HG03095 (cell line): ENCODE results near the gene MORN4.
"Not testable (repeated sequence)": the region's sequence is repeated elsewhere in the genome, so short reads cannot be mapped to it uniquely, and the experiment has no call there.

Experiments used
- ATAC-seq: cut with Tn5 transposase; IDR thresholded peaks from one replicate; pipeline ENCODE4 v1.9.1; 2021; ENCODE audit warnings: moderate library complexity; ENCODE audit not compliant: unreplicated experiment

MORN4 gene

DNA sequence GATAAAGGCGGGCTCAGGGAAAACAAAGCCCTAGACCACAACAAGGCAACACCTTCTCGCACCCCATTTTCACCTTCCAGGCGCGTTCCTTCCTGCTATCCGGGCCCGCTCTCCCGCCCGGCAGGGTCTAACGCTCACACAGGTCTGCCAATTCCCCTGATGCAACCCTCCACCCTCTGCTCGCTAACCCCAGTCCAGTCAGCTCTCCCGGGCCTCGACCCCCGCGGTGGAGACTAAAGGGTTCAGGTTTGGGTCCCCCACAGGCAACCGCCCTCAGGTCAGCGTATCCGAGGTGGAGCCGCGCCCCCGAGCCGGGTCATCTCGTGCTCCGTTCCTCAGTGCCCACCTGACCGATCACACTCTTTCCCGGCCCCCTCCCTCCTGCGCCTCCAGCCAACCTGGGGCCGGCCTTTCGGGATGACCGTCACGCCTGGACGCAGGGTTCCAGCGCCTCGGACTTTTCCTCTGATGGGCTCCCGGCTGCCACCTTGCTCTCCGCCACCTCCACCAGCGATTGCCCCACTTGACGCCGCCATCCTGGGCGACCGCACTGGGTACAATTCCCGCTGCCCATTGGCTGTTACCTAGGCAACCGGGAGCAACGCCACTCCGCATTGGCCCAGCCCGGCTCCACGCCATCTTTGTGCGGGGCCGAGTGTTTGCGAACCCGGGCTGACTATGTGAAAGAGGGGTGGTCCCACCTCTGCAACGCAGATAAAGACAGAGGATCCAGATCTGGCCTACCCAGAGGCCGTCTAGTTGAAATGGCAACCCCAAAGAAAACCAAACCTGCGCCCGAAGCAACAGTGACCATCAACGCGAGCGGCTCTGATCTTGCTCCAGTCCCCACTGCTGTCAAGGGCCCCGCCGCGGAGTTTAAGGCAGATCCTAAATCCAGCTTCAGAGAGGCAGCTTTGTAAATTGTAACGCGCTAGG lies at the start of gene MORN4:
MORN4 (minus strand) TSS at position 552 of the 936 bp plus-strand sequence. CDS start 13,847 bp downstream, outside the sequence.
- ATAC-seq, result peak; percentile 96

DNA sequence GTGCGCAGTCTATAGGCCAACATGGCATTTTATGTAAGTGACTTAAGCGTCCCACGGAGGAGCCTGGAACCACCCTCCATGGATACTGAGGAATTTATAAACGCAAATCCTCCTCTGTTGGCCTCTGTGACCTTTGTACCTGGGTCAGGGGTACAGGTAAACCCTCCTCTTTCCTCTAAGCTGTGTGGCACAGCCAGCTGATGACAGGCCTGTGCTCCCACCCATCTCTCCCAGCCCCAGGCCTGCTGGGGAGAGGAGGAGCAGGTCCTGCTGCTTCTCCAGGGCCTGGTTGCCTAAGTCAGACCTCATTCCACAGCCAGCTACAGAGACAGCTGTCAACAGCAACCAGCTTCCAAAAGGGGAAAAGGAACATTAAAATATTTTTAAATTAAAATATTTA lies 48.7 kb upstream of the MORN4 start:
- no peak for ATAC-seq

DNA sequence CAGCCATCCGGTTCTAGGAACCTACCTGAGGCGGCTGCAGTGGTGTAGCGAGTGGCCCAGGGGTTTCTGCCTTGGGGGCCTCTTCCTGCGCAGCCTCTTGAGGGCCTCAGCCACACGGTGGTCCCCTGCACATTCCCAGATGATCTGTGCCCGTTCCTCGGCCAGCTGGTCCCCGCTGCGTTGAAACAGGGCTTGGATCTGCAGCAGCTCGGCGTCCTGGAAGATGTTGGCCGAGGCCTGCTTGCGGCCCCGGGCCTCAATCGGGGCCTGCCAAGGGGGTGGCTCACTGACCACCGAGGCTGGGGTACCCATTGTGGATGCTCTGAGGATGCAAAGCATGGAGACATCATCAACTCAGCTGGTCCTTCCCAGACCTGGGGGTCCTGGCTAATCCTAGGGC lies 46.3 kb upstream of the MORN4 start:
- ATAC-seq, result no peak

DNA sequence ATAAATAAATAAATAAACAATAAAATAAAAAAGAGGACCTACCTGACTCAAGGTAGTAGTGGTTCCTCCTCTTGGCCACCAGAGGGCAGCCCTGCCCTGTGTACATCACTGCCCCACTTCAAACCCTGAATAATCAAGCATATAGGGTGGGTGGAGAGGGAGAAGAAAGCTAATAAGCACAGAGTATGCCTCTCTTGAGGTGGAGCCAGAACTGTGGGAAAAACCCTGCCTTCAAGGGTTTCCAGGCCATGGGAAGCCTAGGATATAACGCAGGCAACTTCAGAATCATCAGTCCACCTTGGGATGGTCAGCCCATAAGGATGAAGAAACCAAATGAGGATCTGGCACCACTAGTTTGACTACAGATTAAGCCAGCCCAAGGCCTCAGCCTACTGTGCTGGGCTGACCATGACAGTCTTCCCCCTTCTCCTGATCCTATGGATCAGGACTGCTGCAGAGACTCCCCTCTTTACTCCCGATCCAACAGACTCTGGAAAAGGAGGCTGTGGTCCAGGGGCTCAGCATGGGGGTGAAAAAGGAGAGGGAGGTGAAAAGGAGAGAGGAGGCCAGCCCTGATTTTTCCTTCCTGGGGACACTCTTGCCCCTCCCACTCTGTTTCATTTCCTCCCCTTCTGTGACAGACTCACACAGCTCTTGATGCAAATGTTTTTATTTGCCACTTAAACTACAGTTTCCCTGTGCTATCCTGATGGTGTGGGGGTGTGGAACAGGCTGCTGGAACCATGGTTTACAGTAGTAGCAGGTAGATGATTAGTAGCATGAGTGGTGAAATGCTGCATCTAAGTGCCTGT lies 43.7 kb upstream of the MORN4 start:
- peak; percentile 62 for ATAC-seq

DNA sequence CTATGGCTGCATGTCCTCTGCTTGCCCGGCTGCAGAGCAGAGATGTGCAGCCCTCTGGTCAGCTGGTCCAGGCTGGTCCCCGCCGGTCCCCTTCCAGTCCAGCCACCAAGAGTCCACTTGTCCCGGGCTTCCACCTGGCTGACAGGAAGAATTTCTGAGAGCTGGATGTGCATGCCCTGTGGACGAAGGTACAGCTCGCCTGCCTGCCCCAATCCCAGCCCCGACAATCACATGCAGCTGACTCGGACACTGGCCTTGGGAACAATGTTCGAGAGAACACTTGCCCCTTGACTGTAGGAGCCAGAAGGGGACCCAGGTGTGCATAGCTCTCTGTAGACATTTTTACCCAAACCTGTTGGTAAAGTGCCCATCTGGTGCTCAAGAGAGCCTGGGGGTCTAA lies 41.9 kb upstream of the MORN4 start:
- no peak for ATAC-seq

DNA sequence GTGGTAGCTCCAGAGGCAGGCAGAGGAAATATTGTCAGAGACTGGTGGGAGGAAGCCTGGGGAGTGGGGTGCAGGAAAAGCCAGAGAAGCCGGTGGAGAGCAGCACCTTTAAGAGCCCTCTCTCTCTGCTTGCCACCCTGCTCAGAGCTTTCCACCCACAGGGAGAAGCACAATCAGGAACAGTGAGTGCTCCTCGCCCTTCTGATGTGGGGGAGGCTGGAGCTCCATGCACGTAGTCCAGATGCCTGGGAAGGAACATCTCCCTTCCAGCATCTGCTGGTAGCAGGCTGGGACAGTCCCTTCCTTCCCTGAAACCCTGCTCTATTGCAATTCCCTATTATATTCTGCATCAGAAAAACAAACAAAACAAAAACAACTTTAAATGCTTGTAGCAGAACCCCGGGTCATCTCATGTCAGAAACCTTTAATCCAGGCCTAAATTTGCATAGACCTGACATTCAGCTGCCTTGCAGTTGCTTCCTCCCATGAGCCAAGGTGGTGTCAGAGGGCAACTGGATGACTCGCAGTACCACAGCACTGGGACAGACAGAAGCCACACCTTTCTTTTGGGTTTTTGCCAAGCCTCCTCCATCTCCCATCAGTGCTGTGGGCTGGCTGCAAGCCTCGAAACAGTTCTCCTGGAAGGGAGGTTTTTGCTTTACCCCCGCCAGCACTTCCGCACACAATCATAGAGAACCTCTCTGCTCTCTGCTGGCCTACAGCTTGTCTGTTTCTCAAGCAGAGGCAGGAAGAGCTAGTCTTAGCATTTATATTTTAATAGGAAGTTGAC lies 40.6 kb upstream of the MORN4 start:
- ATAC-seq, result no peak

DNA sequence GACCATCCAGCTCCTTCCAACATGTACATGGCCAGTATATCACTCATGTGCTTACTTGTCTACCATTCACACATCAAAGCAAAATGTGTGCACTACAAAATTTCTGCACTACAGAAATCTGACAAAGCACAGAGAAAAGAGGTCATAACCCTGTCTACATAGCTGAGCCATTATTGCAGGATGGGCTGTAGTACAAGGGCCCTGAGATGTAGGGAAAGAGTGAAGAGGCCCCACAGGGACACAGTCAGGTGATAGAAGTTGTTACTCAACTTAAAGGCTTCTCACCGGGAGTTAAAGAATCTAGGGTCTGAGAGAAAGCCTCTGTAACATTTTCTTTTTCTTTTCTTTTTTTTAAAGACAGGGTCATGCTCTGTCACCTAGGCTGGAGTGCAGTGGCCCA lies 36.3 kb upstream of the MORN4 start:
- ATAC-seq, result no peak

DNA sequence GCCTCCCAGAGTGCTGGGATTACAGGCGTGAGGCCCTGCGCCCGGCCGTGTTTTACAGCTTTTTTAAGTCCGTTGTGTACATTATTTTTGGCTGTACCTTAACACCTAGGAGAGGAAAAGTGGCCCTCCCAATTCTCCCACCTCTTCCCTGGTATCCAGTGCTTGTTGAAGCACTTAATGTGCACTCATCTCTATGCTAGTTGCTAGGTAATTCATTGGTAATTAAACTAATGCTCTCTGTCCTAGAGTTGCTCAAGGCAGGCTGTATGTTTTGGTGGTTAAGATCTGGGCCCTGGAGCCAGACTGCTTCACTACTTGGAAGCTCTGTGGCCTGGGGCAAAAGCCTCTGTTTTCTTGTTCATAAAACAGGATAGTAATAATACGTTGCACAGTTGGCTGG lies 34.2 kb upstream of the MORN4 start:
- no peak for ATAC-seq

DNA sequence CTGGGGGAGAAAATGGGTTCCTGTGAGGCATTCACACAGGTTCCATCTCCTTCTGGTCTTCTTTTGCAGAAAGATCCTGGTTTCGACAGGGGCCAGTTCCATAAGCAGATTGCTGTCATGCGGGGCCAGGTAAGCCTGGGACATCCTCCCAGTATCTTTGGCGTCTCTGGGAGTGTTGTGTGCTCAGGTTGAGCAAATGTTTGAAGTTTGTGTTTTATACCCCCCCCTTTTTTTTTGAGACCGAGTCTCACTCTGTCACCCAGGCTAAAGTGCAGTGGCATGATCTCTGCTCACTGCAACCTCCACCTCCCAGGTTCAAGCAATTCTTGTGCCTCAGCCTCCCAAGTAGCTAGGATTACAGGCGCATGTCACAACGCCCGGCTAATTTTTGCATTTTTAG lies 33.7 kb upstream of the MORN4 start:
- no peak for ATAC-seq

DNA sequence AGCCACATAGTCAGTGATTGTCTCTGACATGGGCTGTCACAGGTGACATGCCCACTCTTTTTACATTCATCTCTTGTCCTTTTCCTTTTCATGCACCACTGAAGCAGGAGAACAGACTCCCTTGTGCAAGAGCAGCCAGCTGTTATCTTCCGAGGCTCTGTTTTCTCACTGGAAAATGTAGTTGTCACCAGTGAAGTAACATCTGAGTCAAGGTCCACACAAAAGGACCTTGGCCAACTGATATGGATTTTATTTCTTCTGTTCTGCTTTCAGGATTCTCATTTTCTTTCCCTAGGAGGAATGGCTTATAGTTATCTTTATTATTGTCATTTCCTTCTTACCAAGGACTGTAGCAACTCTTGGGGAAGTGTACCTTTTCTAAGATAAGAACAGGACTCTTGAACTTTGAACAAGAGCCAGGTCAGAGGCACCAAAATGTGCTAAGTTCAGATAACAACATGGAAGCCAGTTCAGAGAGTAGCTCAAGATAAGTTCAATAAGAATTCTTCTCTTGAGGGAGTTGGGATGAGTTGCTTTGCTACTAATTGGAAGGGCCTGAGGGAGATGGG lies 31.1 kb upstream of the MORN4 start:
- ATAC-seq, result no peak

DNA sequence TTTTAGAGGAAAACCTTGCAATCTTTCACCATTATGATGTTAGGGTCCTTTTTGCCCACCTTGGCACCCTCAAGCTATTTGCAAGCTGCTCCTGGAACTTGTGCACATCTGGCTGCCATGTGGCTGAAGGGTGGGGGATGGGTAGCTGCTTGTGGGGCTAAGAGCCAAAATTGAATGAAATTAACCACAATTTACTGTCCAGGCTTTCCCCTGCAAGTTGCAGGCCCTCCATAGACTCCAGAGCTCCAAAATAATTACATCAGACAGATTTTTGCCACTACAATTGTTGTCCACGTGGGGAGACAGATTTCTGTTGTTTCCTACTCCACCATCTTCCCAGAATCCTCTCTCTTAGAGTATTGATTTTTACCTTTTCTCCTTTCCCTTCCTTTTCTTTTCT lies 26.3 kb upstream of the MORN4 start:
- no peak for ATAC-seq

DNA sequence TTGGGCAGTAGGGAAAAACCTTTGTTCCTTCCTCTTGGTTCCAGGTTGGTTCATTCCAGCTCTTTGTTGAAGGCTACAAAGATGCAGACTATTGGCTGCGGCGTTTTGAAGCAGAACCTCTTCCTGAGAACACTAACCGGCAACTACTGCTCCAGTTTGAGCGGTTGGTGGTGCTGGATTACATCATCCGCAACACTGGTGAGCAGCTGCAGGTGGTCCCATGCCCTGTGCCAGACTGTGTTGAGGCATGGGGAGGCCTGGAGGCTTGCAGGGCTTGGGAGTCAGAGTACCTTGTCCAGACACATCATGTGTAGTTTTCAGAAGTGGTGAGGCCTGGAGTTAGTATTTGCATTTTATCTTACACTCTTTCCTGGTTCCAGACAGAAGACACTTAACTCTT lies 23.5 kb upstream of the MORN4 start:
- ATAC-seq, result no peak

DNA sequence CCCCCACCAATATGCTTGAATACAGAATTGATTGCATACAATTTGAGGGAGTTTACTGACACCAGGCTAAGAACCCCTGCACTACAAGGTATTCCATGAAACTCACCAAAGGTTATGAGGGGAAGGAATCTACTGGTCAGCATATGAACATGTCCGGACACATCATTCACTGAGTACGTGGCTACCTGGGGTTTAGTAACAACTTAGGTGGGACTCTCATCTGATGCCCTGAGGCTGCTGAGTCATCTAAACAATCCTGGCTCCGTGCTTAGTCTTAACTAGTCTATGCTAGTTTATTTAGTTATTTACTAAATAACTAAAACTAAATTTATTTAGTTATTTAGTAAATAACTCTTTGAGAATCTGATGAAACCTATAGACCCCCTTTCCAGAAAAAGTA lies 18.5 kb upstream of the MORN4 start:
- ATAC-seq, result no peak

DNA sequence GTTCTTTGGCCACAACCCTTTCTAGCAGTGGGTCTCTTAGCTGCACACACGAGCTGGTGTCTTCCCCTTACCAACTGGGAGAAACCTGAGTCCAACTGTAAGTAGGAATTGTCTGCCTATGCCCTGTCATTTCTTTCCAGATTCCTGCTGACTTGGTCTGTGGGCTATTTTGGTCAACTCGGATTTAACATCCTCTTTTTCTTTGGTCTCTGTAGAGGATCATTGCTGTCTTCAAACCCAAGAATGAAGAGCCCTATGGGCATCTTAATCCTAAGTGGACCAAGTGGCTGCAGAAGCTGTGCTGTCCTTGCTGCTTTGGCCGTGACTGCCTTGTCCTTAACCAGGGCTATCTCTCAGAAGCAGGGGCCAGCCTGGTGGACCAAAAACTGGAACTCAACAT lies 17.4 kb upstream of the MORN4 start:
- ATAC-seq, result no peak

DNA sequence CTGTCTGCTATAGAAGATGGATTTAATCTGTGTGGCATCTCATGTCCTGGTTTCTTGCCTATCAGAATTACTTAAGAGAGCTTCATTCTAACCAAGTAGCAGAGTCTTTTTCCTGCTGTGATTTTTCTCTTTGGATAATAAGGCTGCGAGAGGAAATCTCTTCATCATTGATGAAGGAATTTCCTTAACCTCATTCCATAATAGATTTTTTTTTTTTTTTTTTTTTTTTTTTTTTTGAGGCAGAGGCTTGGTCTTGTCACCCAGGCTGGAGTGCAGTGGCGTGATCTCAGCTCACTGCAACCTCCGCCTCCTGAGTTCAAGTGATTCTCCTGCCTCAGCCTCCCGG lies 16.1 kb upstream of the MORN4 start:
- not testable (repeated sequence) for ATAC-seq

DNA sequence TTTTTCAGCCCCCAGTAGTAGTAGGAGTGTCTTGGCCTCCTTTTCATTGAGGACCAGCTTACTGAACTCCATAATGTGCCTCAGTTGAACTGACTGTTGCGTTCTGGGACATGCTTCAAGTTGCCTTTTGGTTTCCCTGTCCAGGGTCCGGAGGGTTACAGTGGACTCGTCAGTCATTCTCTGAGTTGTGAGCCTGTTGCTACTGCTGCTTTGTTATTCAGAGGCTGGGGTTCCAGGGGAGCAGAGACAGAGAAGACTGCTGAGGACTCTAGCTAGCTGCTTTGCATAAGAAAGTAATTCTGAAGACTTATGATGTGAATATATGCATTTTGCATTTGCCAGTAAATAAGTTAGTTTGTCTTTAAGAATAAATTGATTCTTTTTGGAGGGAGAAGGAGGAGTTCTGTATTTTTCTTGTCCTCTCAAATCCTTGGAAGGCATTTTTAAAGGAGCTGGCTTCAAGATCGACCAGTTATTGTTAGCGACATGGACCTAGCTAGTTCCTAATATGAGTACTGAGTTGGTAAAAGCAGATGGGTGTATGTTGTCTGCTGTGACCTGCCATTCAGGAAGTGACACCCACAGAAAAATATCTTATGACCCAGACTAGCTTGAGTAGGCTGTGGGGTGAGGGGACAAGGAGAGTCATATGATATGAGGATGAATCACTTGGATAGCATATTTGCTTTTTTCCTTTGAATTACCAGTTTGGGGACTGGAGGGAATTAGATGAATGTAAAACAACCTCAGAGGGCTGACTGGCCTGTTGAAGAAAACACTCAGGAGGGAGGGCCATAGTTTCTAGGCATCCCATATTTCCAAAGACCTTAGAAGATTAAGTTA lies 15.5 kb upstream of the MORN4 start:
- ATAC-seq, result peak; percentile 88

DNA sequence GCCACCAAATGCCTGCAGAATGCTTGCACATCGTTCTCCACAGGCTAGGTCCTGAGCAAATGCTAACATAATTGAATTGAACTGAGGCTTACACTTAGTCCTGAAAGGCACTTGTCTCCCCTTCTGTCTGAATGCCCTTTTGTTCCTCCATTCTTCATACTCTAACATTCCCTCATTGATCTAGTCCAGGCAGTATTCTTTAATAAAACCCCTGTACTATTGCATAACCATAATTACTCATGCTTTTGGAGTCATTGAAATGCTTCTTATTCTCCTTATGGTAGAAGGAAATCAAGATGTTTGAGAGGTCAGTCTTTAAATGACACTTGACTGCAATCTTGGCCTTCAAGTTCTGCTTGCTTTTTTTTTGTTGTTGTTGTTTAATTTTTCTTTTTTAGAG lies 14.3 kb upstream of the MORN4 start:
- ATAC-seq, result no peak

DNA sequence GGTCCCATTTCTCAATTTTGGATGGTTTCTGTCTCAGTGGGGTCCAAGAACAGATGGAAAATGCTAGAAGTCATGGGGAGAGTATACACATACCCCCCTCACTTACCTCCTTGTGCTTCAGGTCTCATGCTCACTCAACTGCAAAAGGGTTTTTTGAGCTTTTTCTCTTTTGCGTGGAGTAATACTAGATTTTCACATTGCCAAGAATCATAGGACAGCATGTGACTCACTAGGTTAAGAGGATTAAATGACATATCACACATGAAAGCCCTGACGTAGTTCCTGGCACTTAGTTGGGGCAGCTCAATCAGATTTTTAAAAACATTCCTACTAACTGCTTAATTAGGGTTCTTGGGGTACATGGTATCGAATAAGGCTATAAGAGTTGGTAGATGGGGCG lies 11.6 kb upstream of the MORN4 start:
- ATAC-seq, result no peak

DNA sequence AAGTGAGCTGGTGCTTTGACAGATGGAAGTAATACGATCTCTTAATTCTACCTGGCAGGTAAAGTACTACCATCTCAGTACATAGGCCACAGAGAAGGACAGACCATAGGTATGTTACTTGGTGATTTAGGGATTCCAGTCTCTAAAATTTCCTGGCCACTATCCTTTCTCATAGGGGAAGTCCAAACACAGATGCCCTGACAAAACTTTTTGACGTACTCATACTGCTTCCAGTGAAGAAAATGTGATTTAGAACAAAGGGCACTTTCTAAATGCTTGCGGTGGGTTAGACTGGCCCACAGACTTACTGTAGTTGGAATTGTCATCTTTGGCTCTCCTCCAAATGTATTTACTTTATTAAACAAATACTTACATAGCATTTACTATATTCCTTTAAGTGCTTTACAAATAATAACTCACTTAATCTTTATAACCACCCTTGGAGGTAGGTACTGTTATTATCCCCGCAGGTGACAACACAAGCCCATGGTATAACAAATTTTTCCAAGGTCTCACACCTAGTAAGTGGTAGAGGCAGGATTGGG lies 10.2 kb upstream of the MORN4 start:
- ATAC-seq, result no peak
